GM23338 (cell line): ENCODE measurements around the gene ADPRH.

ENCODE experiments used
- CREB1 ChIP-seq: fragments of 250-450 bp; sonication (Bioruptor Pico); IDR thresholded peaks from 2 replicates; pipeline ENCODE4 v1.5.0; 2020; ENCODE audit warnings: low read depth, mild to moderate bottlenecking, moderate library complexity
- EZH2 ChIP-seq: fragments of 200-600 bp; sonication (generic); IDR thresholded peaks from one replicate; pipeline ENCODE4 v1.8.0; 2017; ENCODE audit warnings: antibody characterized with exemption, mild to moderate bottlenecking, low read depth; ENCODE audit not compliant: unreplicated experiment
- EZH2phosphoT487 ChIP-seq: fragments of 200-600 bp; sonication (generic); IDR thresholded peaks from one replicate; pipeline ENCODE4 v1.8.1; 2018; ENCODE audit warnings: antibody characterized with exemption; ENCODE audit not compliant: unreplicated experiment
- JUNB ChIP-seq: IDR thresholded peaks from one replicate; pipeline ENCODE4 v1.6.1; 2016; ENCODE audit warnings: antibody characterized with exemption; ENCODE audit not compliant: unreplicated experiment
- NANOG ChIP-seq: IDR thresholded peaks from 2 replicates; pipeline ENCODE4 v1.6.1; 2016; ENCODE audit warnings: antibody characterized with exemption, borderline replicate concordance
- POLR2AphosphoS5 ChIP-seq: IDR thresholded peaks from 2 replicates; pipeline ENCODE4 v1.6.1; 2016; ENCODE audit warnings: antibody characterized with exemption, low read depth
- STAT1 ChIP-seq: IDR thresholded peaks from one replicate; pipeline ENCODE4 v1.6.1; 2016; ENCODE audit warnings: antibody characterized with exemption; ENCODE audit not compliant: unreplicated experiment
- ZNF114 ChIP-seq: fragments of 250-450 bp; sonication (Bioruptor Pico); IDR thresholded peaks from 2 replicates; pipeline ENCODE4 v1.5.0; 2020; ENCODE audit warnings: mild to moderate bottlenecking, moderate library complexity
- ZNF331 ChIP-seq: fragments of 250-450 bp; sonication (Bioruptor Pico); IDR thresholded peaks from 2 replicates; pipeline ENCODE4 v1.5.0; 2020; ENCODE audit warnings: low read depth, mild to moderate bottlenecking, moderate library complexity
- TF ChIP-seq, protein P1 (sequence below), 2 experiments: fragments of 200-600 bp in 1 of 2; sonication (generic) in 1 of 2; conservative IDR thresholded peaks; 2 replicates each; pipeline versions ENCODE4 v1.5.1 to v1.6.1; 2016 to 2017; ENCODE audit warnings: antibody characterized with exemption in 2 of 2, low read depth in 2 of 2, mild to moderate bottlenecking in 2 of 2, moderate library complexity in 1 of 2
- TF ChIP-seq, protein P2 (sequence below): IDR thresholded peaks from one replicate; pipeline ENCODE4 v1.6.1; 2018; ENCODE audit warnings: antibody characterized with exemption; ENCODE audit not compliant: unreplicated experiment
- TF ChIP-seq, protein P3 (sequence below): IDR thresholded peaks from 2 replicates; pipeline ENCODE4 v1.6.1; 2016; ENCODE audit warnings: antibody characterized with exemption
- TF ChIP-seq, protein P4 (sequence below): fragments of 250-450 bp; sonication (Bioruptor Pico); IDR thresholded peaks from 2 replicates; pipeline ENCODE4 v1.5.0; 2020; ENCODE audit warnings: mild to moderate bottlenecking, moderate library complexity

DNA sequence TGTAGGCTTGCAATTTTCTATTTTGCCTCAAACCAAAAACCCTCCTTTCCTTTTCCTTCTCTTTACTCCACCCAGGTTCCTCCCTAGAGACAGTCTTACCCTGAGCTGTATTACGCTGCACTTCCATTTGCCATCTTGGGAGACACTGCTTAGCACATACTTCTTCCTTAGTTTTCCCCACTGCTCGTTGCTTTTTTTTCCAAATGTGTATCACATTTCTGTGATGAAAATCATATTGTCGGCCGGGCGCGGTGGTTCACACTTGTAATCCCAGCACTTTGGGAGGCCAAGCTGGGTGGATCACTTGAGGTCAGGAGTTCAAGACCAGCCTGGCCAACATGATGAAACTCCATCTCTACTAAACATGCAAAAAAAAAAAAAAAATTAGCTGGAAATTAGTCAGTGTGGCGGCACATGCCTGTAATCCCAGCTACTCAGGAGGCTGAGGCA, 51.6 kb downstream of the ADPRH start:
- TF ChIP-seq, protein P1, sequence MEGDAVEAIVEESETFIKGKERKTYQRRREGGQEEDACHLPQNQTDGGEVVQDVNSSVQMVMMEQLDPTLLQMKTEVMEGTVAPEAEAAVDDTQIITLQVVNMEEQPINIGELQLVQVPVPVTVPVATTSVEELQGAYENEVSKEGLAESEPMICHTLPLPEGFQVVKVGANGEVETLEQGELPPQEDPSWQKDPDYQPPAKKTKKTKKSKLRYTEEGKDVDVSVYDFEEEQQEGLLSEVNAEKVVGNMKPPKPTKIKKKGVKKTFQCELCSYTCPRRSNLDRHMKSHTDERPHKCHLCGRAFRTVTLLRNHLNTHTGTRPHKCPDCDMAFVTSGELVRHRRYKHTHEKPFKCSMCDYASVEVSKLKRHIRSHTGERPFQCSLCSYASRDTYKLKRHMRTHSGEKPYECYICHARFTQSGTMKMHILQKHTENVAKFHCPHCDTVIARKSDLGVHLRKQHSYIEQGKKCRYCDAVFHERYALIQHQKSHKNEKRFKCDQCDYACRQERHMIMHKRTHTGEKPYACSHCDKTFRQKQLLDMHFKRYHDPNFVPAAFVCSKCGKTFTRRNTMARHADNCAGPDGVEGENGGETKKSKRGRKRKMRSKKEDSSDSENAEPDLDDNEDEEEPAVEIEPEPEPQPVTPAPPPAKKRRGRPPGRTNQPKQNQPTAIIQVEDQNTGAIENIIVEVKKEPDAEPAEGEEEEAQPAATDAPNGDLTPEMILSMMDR (conservative IDR thresholded peaks at IDR 0.05; ENCODE audit: low read depth in 2 of 2), result no peak
- TF ChIP-seq CREB1 (CRISPR knock-in tag) (no peak), EZH2 (no peak), POLR2AphosphoS5 (no peak), EZH2phosphoT487 (no peak), ZNF114 (no peak), STAT1 (no peak), JUNB (no peak), ZNF331 (CRISPR knock-in tag) (no peak), NANOG (no peak)
- TF ChIP-seq, protein P2, sequence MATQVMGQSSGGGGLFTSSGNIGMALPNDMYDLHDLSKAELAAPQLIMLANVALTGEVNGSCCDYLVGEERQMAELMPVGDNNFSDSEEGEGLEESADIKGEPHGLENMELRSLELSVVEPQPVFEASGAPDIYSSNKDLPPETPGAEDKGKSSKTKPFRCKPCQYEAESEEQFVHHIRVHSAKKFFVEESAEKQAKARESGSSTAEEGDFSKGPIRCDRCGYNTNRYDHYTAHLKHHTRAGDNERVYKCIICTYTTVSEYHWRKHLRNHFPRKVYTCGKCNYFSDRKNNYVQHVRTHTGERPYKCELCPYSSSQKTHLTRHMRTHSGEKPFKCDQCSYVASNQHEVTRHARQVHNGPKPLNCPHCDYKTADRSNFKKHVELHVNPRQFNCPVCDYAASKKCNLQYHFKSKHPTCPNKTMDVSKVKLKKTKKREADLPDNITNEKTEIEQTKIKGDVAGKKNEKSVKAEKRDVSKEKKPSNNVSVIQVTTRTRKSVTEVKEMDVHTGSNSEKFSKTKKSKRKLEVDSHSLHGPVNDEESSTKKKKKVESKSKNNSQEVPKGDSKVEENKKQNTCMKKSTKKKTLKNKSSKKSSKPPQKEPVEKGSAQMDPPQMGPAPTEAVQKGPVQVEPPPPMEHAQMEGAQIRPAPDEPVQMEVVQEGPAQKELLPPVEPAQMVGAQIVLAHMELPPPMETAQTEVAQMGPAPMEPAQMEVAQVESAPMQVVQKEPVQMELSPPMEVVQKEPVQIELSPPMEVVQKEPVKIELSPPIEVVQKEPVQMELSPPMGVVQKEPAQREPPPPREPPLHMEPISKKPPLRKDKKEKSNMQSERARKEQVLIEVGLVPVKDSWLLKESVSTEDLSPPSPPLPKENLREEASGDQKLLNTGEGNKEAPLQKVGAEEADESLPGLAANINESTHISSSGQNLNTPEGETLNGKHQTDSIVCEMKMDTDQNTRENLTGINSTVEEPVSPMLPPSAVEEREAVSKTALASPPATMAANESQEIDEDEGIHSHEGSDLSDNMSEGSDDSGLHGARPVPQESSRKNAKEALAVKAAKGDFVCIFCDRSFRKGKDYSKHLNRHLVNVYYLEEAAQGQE, result no peak
- TF ChIP-seq, protein P3, sequence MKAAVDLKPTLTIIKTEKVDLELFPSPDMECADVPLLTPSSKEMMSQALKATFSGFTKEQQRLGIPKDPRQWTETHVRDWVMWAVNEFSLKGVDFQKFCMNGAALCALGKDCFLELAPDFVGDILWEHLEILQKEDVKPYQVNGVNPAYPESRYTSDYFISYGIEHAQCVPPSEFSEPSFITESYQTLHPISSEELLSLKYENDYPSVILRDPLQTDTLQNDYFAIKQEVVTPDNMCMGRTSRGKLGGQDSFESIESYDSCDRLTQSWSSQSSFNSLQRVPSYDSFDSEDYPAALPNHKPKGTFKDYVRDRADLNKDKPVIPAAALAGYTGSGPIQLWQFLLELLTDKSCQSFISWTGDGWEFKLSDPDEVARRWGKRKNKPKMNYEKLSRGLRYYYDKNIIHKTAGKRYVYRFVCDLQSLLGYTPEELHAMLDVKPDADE, result no peak
- TF ChIP-seq, protein P4, sequence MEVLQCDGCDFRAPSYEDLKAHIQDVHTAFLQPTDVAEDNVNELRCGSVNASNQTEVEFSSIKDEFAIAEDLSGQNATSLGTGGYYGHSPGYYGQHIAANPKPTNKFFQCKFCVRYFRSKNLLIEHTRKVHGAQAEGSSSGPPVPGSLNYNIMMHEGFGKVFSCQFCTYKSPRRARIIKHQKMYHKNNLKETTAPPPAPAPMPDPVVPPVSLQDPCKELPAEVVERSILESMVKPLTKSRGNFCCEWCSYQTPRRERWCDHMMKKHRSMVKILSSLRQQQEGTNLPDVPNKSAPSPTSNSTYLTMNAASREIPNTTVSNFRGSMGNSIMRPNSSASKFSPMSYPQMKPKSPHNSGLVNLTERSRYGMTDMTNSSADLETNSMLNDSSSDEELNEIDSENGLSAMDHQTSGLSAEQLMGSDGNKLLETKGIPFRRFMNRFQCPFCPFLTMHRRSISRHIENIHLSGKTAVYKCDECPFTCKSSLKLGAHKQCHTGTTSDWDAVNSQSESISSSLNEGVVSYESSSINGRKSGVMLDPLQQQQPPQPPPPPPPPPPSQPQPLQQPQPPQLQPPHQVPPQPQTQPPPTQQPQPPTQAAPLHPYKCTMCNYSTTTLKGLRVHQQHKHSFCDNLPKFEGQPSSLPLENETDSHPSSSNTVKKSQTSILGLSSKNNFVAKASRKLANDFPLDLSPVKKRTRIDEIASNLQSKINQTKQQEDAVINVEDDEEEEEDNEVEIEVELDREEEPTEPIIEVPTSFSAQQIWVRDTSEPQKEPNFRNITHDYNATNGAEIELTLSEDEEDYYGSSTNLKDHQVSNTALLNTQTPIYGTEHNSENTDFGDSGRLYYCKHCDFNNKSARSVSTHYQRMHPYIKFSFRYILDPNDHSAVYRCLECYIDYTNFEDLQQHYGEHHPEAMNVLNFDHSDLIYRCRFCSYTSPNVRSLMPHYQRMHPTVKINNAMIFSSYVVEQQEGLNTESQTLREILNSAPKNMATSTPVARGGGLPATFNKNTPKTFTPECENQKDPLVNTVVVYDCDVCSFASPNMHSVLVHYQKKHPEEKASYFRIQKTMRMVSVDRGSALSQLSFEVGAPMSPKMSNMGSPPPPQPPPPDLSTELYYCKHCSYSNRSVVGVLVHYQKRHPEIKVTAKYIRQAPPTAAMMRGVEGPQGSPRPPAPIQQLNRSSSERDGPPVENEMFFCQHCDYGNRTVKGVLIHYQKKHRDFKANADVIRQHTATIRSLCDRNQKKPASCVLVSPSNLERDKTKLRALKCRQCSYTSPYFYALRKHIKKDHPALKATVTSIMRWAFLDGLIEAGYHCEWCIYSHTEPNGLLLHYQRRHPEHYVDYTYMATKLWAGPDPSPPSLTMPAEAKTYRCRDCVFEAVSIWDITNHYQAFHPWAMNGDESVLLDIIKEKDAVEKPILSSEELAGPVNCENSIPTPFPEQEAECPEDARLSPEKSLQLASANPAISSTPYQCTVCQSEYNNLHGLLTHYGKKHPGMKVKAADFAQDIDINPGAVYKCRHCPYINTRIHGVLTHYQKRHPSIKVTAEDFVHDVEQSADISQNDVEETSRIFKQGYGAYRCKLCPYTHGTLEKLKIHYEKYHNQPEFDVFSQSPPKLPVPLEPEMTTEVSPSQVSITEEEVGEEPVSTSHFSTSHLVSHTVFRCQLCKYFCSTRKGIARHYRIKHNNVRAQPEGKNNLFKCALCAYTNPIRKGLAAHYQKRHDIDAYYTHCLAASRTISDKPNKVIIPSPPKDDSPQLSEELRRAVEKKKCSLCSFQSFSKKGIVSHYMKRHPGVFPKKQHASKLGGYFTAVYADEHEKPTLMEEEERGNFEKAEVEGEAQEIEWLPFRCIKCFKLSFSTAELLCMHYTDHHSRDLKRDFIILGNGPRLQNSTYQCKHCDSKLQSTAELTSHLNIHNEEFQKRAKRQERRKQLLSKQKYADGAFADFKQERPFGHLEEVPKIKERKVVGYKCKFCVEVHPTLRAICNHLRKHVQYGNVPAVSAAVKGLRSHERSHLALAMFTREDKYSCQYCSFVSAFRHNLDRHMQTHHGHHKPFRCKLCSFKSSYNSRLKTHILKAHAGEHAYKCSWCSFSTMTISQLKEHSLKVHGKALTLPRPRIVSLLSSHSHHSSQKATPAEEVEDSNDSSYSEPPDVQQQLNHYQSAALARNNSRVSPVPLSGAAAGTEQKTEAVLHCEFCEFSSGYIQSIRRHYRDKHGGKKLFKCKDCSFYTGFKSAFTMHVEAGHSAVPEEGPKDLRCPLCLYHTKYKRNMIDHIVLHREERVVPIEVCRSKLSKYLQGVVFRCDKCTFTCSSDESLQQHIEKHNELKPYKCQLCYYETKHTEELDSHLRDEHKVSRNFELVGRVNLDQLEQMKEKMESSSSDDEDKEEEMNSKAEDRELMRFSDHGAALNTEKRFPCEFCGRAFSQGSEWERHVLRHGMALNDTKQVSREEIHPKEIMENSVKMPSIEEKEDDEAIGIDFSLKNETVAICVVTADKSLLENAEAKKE (CRISPR knock-in tag), result no peak
